RKO (cell line): ENCODE measurements around the gene ARRB2.

Experiments
- DNase-seq: peaks from one replicate; pipeline ENCODE4 v3.0.0-alpha.2; 2016; ENCODE audit warnings: low spot score

The ARRB2 gene

DNA sequence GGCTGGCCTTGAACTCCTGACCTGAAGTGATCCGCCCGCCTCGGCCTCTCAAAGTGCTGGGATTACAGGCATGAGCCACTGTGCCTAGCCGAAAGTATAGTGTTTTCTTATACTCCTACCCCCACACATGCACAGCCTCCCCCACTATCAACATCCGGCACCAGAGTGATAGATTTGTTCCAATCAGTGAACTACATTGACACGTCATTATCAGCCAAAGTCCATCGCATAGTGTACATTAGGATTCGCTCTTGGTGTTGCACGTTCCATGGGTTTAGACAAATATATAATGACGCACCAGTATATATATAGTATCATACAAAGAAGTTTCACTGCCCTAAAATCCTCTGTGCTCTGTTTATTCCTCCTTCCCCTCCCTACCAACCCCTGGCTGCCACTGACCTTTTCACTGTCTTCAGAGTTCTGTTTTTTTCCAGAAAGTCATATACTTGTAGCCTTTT, 49.4 kb downstream of the ARRB2 start:
- no peak for DNase-seq

DNA sequence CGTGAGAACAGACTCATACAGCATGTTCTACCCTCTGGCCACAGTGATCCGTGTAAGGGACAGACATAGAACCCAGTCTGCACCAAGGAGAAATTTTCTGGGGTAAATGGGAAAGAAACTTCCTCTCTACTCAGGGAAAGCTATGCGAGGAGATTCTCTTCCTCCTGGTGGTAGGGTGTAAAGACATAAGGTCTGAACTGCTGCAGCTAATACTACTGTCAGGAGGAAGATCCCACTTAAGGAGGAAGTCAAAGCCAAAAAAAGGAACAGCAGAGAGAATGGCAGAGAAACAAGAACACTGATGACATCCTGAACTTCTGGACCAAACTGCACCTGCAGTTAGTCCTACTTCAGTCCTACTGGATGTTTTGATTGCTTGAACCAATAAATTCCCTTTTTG, 54.2 kb downstream of the ARRB2 start:
- DNase-seq = no peak

DNA sequence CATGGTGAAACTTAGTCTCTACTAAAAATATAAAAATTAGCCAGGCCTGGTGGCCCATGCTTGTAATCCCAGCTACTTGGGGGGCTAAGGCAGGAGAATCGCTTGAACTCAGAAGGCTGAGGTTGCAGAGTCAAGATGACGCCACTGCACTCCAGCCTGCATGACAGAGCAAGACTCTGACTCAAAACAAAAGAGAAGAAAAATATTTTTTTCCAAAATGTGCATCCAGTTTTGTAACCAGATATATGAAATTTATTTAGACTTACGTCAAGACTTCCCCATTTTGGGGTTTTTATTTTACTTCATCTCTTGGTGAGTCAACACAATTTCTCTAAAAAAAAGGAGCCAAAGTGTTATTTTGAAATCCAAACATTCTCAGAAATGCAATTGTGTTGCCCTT, 55.8 kb downstream of the ARRB2 start:
- DNase-seq = no peak

GRCh38 chr17:4766723-4767122, 56.3 kb downstream of the ARRB2 start:
- no peak for DNase-seq

GRCh38 chr17:4768298-4768697, 57.9 kb downstream of the ARRB2 start:
- DNase-seq = no peak

DNA sequence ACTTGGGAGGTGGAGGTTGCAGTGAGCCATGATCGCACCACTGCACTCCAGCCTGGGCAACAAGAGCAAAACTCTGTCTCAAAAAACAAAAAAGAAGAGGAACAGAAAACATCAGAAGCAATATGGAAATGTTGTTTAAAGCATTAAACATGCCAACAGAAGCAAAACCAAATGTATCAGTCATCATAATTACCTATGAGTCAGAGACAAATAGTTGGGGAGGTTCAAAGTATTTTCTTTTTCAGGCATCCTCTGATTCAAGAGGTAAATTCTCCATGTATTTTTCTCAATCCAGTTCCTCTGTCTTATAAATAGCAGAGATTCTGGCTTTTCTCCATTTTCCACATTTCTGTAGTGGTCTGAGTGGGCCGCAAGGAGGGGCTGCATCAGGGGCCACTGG, 59.2 kb downstream of the ARRB2 start:
- DNase-seq = peak; percentile 32
